GM19023 (cell line): ENCODE results near the gene SOX15.

ENCODE experiments used
- ATAC-seq: cut with Tn5 transposase; IDR thresholded peaks from one replicate; pipeline ENCODE4 v1.9.1; 2021; ENCODE audit warnings: mild to moderate bottlenecking, moderate library complexity; ENCODE audit not compliant: unreplicated experiment

Gene SOX15

DNA sequence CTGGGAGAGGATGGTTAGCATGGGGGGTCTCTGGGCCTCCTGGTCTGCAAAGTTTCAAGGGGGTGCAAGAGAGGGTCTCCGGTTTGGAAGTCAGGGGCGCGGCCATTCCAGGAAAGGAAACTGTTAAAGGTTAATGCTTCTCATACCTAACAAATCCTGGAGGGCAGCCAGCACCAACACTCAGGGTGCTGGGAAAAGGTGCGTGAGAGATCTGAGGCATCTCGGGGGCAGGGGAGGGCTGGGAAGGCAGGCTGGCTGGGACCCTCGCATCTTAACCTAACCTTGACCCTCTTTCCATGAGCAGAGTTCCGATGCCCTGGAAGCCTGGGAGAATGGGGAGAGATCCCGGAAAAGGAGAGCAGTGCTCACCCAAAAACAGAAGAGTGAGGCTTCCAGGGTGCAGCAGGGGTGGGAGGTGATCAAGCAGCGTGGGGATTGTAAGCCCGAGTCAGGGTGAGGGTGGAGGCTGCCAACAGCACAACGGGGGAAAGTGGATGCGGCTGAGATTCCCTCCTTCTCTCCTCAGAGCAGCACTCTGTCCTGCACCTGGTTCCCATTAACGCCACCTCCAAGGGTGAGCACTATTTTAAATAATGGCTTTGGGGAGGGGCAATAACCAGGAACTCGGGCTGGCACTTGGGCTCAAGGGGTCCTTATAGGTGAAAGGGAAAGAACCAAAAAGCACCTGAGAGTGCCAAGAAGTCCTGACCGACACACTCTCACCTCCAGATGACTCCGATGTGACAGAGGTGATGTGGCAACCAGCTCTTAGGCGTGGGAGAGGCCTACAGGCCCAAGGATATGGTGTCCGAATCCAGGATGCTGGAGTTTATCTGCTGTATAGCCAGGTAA is 30.3 kb downstream of the SOX15 start:
- ATAC-seq: no peak

DNA sequence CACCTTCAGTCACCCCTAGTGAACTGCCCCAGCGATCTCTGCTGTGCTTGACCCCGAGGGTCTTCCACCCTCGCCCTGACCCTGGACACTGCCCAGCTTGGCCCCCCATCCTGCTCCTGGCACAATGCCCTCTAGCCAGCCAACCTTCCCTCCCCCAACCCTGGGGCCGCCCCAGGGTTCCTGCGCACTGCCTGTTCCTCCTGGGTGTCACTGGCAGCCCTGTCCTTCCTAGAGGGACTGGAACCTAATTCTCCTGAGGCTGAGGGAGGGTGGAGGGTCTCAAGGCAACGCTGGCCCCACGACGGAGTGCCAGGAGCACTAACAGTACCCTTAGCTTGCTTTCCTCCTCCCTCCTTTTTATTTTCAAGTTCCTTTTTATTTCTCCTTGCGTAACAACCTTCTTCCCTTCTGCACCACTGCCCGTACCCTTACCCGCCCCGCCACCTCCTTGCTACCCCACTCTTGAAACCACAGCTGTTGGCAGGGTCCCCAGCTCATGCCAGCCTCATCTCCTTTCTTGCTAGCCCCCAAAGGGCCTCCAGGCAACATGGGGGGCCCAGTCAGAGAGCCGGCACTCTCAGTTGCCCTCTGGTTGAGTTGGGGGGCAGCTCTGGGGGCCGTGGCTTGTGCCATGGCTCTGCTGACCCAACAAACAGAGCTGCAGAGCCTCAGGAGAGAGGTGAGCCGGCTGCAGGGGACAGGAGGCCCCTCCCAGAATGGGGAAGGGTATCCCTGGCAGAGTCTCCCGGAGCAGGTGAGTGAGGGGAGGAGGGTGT is 31.2 kb downstream of the SOX15 start, which contains the start of gene TNFSF13:
TNFSF13 (plus strand) TSS at position 207 of the 776 bp plus-strand sequence; CDS start at position 497, 290 bp downstream.
- ATAC-seq: no peak

DNA sequence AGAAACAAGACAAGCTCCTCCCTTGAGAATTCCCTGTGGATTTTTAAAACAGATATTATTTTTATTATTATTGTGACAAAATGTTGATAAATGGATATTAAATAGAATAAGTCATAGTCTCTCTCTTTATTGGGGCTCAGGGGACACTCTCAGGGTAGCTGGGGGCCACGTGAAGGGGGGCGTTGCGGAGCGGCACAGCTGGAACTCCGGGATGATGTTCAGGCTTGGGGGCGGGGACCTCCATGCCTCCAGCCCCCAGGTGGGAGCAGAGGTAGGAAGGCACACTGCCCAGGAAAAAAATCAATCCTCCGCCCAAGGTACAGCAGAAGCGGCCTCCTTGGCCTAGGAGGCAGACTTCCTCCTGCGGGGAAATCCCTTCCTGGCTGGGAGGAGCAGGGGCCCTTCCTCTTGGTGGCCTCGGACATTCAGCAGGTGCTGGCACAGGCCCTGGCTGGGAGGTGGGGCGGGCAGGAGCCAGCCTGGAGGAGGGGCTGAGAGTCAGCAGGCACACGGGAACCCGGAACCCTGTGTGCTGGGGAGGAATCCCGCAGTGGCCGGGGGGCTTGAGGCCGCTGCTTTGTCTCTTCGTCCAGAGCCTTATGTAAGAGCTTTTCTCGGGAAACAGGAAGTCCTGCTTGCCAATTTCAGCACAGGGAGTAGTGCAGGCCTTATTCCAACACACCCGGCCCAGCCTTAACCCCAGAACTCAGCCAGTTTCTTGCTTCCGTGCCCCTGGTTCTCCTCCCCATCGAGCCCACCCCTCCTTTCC is 31.9 kb downstream of the SOX15 start:
- ATAC-seq: no peak

DNA sequence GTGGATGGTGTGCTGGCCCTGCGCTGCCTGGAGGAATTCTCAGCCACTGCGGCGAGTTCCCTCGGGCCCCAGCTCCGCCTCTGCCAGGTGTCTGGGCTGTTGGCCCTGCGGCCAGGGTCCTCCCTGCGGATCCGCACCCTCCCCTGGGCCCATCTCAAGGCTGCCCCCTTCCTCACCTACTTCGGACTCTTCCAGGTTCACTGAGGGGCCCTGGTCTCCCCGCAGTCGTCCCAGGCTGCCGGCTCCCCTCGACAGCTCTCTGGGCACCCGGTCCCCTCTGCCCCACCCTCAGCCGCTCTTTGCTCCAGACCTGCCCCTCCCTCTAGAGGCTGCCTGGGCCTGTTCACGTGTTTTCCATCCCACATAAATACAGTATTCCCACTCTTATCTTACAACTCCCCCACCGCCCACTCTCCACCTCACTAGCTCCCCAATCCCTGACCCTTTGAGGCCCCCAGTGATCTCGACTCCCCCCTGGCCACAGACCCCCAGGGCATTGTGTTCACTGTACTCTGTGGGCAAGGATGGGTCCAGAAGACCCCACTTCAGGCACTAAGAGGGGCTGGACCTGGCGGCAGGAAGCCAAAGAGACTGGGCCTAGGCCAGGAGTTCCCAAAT is 32.6 kb downstream of the SOX15 start:
- ATAC-seq: no peak

DNA sequence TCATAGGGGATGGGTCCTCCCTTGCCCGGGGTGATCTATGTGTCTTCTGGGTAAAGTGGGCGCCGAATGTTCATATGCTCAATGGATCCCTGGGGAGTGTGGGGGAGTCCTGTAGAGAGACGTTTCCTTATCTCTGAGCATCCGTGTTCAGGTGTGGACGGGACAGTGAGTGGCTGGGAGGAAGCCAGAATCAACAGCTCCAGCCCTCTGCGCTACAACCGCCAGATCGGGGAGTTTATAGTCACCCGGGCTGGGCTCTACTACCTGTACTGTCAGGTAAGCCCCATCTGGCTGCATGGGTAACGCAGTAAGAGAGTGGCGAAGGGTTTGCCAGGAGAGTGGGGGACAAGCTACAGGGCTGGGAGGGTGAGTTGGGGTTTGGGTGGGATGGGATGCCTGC is 33.3 kb downstream of the SOX15 start:
- no peak for ATAC-seq

DNA sequence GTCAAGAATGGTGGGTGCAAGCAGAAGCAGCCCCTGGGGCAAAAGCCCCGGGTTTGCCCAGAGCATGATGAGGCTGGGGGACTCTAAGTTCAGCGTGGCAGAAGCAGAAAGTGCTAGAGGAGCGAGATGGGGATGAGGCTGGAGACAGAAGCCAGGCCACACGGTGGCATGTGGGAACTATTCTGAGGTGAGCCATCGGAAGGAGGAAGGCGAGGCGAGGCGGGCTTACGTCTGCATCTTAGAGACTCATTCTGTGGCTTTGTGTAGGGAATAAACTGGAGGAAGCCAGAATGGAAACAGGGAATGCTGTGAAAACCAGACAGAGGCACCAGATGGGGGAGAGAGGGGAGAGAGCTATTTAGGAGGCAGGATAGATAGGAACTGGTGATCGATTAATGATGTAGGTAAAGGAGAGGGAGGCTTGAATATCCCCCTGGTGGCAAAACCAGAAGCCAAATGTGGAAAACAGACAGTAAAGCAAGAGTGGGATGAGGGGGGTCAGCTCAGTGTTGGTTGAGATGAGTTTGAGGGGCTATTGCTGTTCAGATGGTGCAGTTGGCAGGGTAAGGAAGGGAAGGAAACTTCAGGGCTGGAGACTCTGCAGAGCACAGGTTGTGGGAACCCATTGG is 34.5 kb downstream of the SOX15 start:
- no peak for ATAC-seq

DNA sequence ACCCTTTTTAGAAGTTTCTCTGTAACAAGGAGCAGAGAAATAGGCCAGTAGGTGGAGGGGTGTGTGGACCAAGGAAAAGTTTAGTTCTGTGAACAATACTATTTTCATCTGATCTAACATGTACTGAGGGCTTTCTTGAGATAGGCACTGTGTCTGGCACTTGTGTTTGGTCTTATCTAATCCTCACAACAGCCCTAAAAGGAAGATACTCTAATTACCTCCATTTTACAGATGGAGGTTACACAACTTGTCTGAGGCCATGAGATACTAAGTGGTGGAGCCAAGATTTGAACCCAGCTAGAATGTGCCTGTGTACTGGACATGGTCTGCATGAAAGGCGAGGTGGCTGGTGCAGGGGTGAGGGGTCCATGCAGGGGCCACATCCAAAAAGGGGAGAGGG is 36.5 kb downstream of the SOX15 start:
- no peak for ATAC-seq

DNA sequence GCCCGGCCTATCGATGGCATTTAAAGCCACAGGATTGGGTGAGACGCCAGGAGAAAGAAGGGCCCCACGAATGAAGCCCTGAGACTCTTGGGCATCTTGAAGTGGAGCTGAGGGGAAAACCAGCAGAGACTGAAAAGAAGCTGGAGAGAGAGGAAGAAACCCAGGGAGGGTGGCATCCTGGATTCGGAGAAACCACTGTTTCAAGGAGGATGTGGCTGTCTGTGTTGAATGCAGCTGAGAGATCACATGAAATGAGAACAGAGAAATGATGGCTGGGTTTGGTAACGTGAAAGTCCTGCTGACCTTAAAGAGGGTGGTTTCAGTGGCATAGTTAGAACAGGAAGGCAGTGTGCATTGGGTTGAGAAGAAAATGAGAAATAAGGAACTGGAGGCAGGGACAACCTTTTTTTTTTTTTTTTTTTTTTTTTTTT is 37.3 kb downstream of the SOX15 start:
- peak; percentile 62 for ATAC-seq

DNA sequence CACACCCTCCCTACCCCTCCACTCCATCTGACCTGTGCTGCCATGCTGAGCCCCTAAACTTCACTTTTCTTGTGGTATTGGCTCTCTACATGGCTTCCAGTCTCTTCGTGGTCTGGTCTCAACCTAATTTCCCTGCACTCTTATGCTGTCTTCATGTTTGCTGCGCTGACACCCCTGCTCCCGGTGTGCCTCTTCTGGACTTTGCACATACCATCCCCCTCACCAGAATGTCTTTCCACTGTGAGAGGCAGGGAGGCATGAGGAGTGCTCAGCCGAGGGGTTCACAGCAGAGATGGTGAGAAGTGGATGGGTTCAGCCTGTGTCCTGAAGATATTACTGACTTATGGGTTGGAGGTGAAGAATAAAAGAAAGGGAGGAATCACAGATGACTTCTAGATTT is 38.5 kb downstream of the SOX15 start:
- no peak for ATAC-seq

DNA sequence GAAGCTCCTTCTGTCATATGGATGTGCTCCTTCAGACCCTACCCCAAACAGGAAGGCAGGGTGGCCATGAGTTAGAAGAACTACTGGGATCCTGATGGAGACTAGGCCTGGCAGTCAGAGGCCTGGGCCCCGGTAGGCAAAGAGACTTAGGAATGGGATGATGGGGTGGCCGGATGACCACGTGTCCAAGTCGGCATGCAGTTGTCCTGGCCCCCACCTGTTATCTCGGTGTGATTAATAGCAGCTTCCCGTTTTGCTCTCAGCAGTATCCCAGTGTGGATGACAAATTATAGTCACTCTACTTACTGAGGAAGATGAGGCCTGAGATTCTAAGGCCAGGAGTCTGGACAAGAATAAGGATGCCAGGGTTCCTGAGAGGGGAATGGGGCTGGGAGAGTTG is 39.5 kb downstream of the SOX15 start:
- no peak for ATAC-seq

DNA sequence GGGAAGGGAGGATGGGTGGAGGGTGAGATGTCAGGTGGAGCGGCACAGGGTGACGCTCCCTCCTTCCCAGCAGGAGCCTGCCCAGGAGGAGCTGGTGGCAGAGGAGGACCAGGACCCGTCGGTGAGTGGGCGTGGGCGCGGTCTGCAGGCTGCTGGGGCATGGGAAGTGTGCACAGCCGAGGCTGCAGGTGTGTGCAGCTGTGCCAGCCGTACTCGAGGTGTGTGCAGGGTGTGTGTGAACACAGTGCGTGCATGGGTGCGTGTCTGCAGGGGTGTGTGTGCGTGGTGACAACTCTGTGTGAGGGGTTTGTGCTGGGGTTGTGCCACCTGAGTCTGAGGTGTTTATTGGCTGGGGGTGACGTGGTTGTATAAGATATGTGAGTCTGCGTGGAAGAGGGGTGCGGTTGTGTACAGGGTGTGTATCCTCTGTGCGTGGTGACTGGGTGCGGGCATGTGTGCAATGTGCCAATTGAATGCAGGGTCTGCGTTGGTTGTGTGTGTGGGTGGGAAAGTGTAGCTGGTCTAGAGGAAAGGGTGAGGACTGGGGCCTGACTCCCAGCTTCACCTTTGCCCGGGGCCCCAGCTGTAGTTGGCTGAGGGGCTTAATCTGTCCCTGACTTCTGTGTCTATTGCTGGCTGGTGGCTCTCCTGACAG is 40.4 kb downstream of the SOX15 start:
- ATAC-seq: no peak

DNA sequence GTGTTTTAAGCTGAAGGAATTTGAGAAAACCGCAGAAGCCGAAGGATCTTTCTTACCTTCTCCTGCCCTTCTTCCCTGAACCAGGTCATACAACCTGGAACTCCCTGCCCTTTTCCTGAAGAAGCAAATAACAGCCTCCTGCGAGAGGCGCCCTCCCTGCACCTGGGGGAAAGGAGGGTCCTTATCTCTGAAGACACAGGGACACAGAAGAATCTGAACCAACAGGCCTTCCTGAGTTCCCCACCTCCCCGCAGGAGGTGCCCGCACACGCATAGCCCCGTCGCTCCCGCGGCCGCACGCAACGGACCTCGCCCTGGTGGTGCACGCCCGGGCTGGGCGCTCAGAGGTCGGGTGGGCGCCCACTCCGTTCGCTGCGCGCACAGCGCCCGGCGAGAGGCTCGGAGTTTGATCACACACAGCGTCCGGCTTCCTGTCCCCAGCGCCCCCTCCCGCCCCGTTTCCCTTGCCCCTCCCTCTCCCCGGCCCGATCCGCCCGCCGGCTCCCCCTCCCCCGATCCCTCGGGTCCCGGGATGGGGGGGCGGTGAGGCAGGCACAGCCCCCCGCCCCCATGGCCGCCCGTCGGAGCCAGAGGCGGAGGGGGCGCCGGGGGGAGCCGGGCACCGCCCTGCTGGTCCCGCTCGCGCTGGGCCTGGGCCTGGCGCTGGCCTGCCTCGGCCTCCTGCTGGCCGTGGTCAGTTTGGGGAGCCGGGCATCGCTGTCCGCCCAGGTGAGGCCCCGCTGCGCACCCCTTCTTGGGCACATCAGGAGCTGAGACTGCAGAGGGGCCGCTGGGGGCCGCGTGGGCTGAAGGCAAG is 41.1 kb downstream of the SOX15 start, which contains the start of gene TNFSF12:
TNFSF12 (plus strand) TSS at position 474 of the 816 bp plus-strand sequence; CDS start at position 570, 96 bp downstream.
- ATAC-seq: no peak

DNA sequence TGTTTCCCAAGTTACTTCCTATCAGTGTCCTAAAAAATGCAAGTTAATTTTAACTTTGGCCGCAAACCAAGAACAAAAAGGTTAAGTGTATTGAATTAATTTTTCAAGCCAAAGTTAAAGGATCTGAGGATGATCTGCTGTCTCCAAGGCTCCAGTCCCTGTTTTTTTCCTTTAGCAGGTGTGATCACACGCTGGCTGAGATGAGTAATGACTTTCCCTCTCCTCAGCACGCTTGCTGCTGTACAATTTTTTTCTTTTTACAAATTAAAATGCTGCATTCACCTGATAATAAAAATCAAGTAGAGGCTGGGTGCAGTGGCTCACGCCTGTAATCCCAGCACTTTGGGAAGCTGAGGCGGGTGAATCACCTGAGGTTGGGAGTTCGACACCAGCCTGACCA is 45.0 kb downstream of the SOX15 start:
- no peak for ATAC-seq

DNA sequence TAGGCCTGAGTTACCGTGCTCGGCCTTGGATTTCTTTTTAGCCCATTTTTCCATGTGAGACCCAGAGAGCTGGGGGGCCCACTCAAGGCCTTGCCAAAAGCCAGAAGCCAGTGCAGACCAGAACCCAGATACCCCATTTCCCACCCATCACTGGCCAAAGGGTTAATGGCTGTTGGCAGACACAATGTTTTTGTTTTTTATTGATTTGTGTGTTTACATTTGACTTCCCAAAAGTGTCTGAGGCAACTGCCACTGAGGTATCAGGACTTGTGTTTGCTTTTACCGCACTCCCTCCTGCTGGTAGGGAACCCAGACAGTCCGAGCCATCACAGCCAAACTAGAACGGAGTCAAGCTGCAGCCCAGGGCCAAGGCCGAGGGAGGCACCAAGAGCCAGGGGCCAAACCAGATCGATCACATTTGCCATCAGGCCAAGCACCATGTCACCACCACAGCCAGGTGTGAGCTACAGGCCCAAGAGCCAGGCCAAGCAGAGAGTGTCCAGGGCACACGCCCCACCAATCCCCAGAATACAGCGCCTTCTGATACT is 48.7 kb downstream of the SOX15 start:
- no peak for ATAC-seq

DNA sequence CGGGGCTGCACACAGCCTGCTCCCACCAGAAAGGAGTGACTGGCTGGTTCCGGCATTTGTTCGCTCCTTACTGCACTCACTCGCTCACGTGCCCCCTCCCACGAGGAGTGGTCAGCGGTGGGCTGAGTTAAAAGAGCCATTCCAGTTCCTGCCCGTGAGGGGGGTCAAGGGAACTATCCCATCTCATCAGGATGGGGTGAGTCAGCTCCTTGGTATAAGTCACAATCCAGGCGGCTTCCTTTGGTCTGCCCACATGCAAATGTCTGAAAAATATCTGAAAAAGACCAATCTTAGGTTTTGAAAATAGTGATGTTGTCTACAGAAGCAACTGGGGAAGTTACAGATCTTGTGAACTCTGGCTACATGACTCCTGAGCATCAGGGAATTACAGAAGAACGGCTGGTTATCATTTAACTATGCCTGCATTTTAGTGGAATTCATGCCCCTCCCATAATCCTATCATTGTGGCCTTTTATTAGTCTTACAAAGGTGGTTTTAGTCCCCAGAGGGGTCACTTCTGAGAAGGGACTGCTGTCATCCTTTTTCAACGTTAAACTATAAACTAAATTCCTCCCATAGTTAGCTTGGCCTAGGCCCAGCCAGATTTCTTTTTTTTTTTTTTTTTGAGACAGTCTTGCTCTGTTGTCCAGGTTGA is 50.9 kb downstream of the SOX15 start:
- no peak for ATAC-seq
